ENCODE measurements around the gene CHST11.

The CHST11 gene

DNA sequence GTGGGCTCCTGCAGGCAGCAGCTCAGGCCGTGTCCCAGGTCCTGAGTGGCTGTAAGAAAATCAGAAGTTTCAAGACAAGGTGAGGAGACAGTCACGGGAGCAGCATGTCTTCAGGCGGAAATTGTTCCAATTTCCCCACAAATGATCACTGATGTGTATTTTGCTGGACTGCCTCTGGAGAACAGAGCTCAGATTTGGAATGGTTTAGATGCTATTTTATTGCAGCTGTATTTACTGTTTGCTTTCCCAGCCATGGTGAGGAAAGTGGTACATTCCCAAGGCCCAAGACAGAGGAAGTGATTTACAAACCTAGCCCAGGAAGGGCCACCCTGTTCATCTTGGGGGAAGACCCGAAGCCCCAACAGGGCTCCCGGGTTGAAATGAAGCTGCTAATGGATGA lies 195.6 kb downstream of the CHST11 start:
- Mint-ChIP-seq H3K36me3 (peaks cover 50% of the 10 kb centered on the region), H3K27me3 (no peaks in the 10 kb centered on the region), H3K4me1 (peaks cover 82% of the 10 kb centered on the region), H3K9me3 (no peaks in the 10 kb centered on the region), H3K27ac (no peak overlapping the region), H3K4me3 (no peak overlapping the region)
- ATAC-seq: no peak

DNA sequence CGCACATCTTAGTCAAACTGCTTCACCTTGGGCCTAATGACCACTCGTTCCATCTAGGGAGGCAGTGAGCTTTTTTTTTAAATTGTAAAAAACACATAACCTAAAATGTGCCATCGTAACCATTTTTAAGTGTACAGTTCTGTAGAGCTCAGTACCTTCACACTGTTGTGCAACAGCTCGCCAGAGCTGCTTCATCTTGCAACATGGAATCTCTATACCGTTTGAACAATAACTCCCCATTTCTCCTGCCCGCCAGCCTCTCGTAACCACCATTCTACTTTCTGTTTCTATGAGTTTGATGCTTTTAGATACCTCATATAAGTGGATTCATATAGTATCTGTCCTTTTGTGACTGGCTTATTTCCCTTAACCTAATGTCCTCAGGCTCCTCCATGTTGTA lies 196.2 kb downstream of the CHST11 start:
- peaks cover 83% of the 10 kb centered on the region for H3K4me1 Mint-ChIP-seq
- H3K27me3 Mint-ChIP-seq: no peaks in the 10 kb centered on the region
- no peak for ATAC-seq
- H3K9me3 Mint-ChIP-seq: no peaks in the 10 kb centered on the region
- H3K27ac Mint-ChIP-seq: no peak overlapping the region
- H3K36me3 Mint-ChIP-seq: peaks cover 45% of the 10 kb centered on the region
- no peak overlapping the region for H3K4me3 Mint-ChIP-seq

DNA sequence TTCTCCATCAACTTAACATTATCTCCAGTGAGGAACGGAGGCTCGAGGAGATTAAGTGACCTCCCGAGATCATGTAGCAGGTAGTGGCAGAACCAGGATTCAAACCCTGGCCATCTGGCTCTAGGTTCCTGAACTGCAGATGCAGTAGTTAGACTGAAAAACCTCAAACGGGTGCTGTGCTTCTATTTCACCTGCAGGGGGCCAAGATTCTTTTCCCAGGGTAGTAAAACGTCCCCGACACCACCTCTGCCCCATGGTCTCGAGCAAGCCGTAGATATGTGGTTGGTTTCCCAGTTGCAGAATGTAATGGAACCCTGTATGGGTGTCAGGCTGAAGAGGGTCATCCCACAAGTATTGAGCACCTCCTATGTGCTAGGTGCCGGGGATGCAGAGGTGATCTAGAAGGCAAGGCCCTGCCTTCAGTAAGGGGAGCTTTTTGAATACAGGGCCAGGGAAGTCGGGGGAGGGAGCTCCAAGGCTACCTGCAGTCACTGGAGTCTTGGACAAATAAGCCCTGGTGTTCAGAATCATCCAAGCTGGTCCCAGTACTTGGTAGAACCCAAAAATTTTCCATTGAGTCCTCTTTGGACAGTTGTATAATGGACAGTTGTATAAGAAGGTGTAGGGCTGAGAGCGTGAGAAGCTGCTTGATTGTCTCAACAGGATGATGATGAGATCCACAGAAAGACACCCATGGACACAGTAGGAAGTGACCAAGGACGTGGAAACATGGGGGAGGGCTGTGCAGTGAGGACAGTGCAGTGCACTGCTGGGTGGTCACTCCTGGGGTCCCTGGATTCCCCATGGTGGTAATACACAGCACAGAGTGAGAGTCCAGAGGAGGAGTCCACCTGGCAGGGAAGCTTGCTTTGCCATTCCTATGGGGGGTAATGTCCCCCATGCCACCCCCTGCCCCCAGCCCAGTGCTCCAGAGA lies 197.2 kb downstream of the CHST11 start:
- Mint-ChIP-seq H3K4me1 (peaks cover 77% of the 10 kb centered on the region), H3K27ac (peak overlapping the region; percentile 23)

DNA sequence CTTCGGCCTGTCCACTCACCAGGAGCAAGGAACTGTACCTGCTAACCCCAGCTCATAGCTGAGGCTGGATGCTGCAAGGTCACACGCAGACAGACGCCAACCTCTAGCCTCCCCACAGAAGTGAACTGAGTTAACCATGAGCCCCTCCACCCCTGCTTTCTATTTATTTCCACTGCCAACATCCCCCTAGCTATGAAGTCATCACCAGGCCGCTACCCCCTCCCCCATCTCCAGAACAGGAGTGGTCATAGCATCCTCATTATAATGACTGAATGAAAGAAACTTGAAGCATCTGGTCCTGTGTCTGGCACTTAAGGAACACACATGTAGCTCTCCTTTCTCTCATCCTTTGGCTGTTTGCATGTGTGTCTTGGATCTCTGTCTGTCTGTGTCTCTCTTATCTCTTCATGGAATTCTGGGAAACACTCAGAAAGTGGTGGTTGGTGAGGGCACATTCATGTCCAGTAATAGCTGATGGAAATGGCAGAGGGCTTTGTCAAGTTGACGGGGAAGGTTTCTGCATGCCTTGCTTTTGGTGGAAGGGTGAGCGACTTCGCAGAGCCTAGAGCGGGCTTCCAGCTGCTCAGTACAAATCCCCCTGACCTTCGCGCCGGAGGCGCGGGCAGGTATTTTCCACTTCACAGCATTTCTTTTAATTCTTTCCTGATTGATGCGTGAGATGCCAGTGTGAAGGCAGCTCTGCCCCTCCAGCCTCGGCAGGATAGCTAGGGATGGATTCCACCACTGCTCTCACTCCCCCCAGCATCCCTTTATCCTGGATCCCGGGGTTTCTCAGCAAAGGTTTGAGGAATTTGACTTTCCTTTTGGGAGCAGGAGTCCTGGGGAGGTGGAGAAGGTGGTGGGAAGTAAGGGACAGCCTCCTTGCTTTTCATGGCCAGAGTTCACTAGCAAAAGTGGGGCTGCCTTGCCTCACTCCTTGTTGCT lies 198.2 kb downstream of the CHST11 start:
- Mint-ChIP-seq H3K27me3 (no peaks in the 10 kb centered on the region), H3K27ac (peak overlapping the region; percentile 23), H3K4me1 (peaks cover 67% of the 10 kb centered on the region), H3K4me3 (no peak overlapping the region), H3K9me3 (no peaks in the 10 kb centered on the region), H3K36me3 (peaks cover 34% of the 10 kb centered on the region)
- no peak for ATAC-seq

More for the DNA sequence above, 197.2 kb downstream of the CHST11 start:
- Mint-ChIP-seq H3K9me3 (no peaks in the 10 kb centered on the region), H3K4me3 (no peak overlapping the region), H3K27me3 (no peaks in the 10 kb centered on the region), H3K36me3 (peaks cover 42% of the 10 kb centered on the region)
- no peak for ATAC-seq

DNA sequence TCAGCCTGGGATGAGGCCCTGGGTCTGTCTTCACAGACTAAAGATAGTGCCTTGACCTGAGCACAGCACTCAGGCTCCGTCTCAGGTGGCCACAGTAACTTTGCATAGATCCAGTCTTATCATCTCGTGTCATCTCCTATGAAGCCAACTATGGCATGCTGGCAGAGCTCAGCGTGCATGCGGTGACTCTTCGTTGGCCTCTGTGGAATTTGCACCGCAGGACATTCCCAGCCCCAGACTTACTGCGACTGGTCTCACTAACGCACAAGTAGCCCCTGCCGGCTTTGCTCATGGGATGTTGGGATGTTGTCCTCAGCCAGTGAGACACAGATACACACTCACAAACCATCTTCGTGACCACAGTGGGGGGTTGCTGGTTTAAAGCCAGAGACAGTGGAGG lies 199.6 kb downstream of the CHST11 start:
- ATAC-seq: no peak
- Mint-ChIP-seq H3K27ac (no peak overlapping the region), H3K9me3 (no peaks in the 10 kb centered on the region), H3K4me3 (no peak overlapping the region), H3K4me1 (peaks cover 71% of the 10 kb centered on the region), H3K36me3 (peaks cover 27% of the 10 kb centered on the region), H3K27me3 (no peaks in the 10 kb centered on the region)

DNA sequence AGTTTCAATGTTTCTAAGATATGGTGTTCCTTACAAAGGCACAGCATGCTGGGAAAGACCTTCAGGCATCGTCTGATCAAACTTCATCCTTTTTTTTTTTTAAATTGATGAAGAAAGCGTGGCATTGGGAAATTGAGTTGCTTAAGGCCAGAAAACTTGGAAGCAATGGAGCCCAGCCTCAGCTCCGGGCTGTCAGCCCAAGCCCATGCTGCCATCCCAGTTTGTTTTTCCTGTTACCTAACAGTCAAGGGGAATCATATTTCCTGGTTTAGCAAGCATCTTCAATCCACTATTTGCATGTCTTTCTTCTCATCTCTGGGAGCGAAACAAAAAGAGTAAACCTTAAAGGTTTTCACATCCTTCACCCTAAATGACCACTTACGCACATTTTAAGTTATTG lies 200.2 kb downstream of the CHST11 start:
- Mint-ChIP-seq H3K27ac (no peak overlapping the region), H3K27me3 (no peaks in the 10 kb centered on the region), H3K4me1 (peaks cover 66% of the 10 kb centered on the region), H3K4me3 (no peak overlapping the region), H3K9me3 (no peaks in the 10 kb centered on the region), H3K36me3 (peaks cover 21% of the 10 kb centered on the region)
- no peak for ATAC-seq

DNA sequence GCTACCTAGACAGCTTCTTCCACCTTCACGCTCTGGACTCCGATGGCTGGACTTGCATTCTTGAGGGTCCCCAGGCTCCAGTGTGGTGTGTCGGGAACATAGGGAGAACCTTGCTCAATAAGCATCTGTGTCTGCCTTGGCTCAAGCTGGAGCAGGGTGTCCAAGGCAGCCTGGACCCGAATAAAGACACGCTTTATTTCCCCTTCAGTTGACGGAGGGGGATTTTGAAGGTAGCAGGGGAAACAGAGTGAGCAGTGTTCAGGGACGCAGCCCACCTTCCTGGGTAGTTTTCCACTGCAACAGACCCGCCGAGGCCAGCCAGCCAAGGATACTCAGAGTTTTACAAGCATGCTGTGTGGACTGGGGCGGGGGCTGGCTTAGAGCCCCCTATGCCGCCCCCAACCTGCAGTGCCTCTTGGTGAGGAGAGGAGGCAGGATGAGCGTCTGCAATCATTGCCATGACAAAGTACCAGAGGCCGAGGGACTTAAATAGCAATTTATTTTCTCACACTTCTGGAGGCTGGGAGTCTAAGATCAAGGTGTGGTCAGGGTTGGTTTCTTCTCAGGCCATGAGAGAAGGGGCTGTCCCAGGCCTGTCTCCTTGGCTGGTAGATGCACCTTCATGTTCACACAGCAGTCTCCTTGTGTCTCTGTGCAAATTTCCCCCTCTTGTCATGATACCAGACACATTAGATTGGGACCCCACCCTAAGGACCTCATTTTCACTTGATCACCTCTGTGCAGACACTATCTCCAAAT lies 201.2 kb downstream of the CHST11 start:
- peak overlapping the region; percentile 27 for H3K27ac Mint-ChIP-seq

DNA sequence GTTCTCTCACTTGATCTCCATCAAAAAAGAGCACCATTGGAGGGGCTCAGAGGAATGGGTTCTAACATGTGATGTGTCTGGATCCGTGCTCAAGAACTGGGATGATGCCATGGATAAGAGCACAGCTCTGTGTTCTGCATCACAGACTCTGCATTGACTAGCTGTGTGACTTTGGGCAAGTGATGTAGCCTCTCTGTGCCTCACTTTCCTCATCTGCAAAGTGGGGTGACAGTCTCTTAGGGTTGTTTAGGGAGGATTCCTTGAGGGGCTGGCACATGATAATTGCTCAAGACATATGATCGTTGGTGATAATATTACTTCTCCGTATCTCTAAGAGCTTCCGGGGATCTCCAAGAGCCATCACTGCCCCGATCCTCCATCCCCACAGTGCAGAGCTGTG lies 202.3 kb downstream of the CHST11 start:
- H3K27ac Mint-ChIP-seq: no peak overlapping the region
- peaks cover 53% of the 10 kb centered on the region for H3K4me1 Mint-ChIP-seq
- H3K4me3 Mint-ChIP-seq: no peak overlapping the region
- H3K36me3 Mint-ChIP-seq: peaks cover 1% of the 10 kb centered on the region
- no peaks in the 10 kb centered on the region for H3K9me3 Mint-ChIP-seq
- no peak for ATAC-seq
- H3K27me3 Mint-ChIP-seq: no peaks in the 10 kb centered on the region

More for the DNA sequence above, 201.2 kb downstream of the CHST11 start:
- Mint-ChIP-seq H3K9me3 (no peaks in the 10 kb centered on the region), H3K36me3 (peaks cover 13% of the 10 kb centered on the region), H3K4me1 (peaks cover 58% of the 10 kb centered on the region), H3K27me3 (no peaks in the 10 kb centered on the region), H3K4me3 (no peak overlapping the region)
- no peak for ATAC-seq

DNA sequence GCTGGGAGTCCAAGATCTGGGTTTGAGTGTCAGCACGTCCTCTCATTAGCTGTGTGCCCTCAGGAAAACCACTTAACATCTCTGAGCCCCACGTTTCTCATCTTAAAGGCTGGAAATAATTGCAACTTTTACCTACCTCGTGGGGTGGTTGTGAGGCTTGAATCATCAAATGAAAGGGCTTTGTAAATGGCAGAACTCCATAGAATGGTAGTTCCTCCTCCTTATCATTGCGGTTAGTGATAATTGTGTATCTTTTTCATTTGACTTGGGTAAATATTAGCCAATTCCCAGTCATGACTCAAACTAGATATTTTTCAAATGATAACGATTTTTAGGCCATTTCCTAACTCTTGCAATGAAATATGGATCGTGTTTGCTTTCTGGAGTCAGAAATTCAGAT lies 205.5 kb downstream of the CHST11 start:
- Mint-ChIP-seq H3K27me3 (no peaks in the 10 kb centered on the region), H3K4me1 (peaks cover 41% of the 10 kb centered on the region), H3K27ac (peak overlapping the region; percentile 35), H3K36me3 (peaks cover 11% of the 10 kb centered on the region), H3K9me3 (no peaks in the 10 kb centered on the region), H3K4me3 (no peak overlapping the region)
- no peak for ATAC-seq

DNA sequence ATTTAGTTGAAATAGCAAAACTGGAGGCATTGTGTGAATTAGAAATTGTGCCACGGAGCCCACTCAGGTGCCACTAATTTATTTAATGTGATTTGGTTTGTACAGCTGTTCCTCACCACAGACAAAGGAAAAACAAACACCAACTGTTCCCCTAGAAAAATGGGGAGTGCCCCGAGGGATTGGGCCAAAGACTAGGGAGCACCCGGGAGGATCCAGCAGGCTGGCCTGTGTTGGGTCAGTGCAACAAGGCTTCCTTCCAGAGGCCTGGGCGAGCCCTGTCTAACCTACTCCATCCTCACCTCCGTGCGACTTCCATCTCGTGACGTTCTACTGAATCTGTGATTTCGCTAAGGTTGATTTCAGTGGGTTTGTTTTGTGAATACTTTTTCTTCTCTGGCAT lies 206.2 kb downstream of the CHST11 start:
- Mint-ChIP-seq H3K9me3 (no peaks in the 10 kb centered on the region), H3K36me3 (peaks cover 11% of the 10 kb centered on the region)

DNA sequence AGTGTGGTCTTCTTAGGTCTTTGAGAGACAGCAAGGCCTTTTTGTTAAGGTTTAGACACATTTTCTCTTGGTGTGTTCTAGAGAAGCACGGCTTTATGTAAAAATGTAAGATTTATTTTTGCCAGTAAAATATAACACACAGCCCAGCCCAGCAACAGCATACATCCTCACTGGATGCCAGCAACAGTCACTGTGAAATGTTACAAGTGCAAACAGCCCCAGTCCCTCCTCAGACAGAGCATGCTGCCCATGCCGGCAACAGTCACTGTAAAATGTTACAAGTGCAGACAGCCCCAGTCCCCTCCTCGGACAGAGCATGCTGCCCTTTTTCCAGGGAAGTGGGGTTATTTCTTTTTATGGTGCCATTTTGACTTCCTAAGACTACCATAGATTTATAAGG lies 207.6 kb downstream of the CHST11 start:
- ATAC-seq: no peak
- H3K4me3 Mint-ChIP-seq: no peak overlapping the region
- no peaks in the 10 kb centered on the region for H3K9me3 Mint-ChIP-seq
- H3K27ac Mint-ChIP-seq: no peak overlapping the region
- peaks cover 45% of the 10 kb centered on the region for H3K4me1 Mint-ChIP-seq
- H3K27me3 Mint-ChIP-seq: no peaks in the 10 kb centered on the region
- peaks cover 11% of the 10 kb centered on the region for H3K36me3 Mint-ChIP-seq

More for the DNA sequence above, 206.2 kb downstream of the CHST11 start:
- Mint-ChIP-seq H3K4me1 (peaks cover 35% of the 10 kb centered on the region), H3K27ac (peak overlapping the region; percentile 35), H3K27me3 (no peaks in the 10 kb centered on the region), H3K4me3 (no peak overlapping the region)
- no peak for ATAC-seq

DNA sequence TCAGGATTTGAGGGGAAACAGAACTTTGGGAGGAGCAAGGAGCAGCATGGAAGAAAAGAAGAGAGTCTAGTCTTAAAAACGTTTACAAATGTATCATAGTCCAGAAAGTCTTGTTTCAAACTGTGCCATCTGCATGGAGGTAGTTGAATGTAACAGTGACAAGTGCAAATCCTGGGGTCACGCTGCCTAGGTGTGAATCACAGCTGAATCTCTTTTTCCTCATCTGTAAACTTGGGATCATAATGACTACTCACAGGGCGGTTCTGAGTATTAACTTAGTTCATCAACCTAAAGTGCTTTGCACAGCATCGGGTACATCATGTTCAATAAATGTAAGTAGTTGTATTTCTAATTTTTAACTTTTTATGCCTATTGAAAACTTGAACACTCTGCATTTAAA lies 208.5 kb downstream of the CHST11 start:
- no peak for ATAC-seq
- no peak overlapping the region for H3K4me3 Mint-ChIP-seq
- peaks cover 12% of the 10 kb centered on the region for H3K36me3 Mint-ChIP-seq
- peaks cover 50% of the 10 kb centered on the region for H3K4me1 Mint-ChIP-seq
- H3K9me3 Mint-ChIP-seq: no peaks in the 10 kb centered on the region
- H3K27ac Mint-ChIP-seq: peak overlapping the region; percentile 53
- H3K27me3 Mint-ChIP-seq: no peaks in the 10 kb centered on the region

DNA sequence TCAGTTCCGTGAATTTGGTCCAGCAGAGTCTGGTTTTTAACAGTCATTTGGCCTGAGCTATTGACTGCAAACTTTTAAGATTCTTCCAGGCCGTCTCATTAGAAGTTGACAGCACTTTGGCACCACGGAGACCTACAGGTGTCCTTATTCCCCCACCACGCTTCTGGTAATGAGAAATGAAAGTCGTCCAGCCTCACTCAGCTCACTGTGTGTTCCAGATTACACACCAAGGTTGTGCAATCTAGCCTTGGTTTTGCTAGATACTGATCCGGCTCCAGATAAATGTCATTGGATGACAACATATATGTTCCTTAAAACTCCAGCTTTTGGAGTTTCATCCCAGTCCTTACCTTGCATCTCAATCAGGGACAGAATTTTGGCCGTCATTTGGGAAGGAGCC lies 210.4 kb downstream of the CHST11 start:
- no peak overlapping the region for H3K27ac Mint-ChIP-seq
- H3K4me3 Mint-ChIP-seq: no peak overlapping the region
- H3K4me1 Mint-ChIP-seq: peaks cover 61% of the 10 kb centered on the region
- peaks cover 18% of the 10 kb centered on the region for H3K36me3 Mint-ChIP-seq
- no peaks in the 10 kb centered on the region for H3K9me3 Mint-ChIP-seq
- H3K27me3 Mint-ChIP-seq: no peaks in the 10 kb centered on the region
- no peak for ATAC-seq

DNA sequence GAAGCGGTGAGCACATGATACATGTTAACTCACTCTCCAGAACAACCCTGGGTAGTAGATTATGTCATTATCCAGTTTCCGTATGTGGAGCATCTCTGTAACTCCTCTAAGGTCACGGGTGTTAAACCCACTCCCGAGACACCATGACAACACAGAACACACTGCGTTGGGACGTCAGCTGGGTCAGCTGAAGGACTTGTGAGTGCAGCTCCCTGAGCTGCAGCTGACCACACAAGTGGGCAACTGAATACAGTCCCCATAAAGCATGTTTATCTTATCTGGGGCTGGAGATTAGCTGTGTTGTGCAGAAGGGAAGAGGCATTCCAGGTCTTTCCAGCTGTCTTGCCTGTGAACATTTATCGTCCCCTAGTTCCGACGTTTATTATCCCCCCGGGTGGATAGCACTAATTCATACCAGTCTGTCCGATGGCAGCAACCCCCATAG lies 211.5 kb downstream of the CHST11 start:
- Mint-ChIP-seq H3K9me3 (no peaks in the 10 kb centered on the region), H3K4me3 (no peak overlapping the region), H3K27me3 (no peaks in the 10 kb centered on the region), H3K4me1 (peaks cover 72% of the 10 kb centered on the region), H3K27ac (peak overlapping the region; percentile 50), H3K36me3 (peaks cover 18% of the 10 kb centered on the region)
- no peak for ATAC-seq
